Measurements from ENCODE around the gene ZDHHC13.

Gene ZDHHC13

GRCh38 chr11:19173004-19173689, 56.2 kb downstream of the ZDHHC13 start:
- DNase-seq: no peak
- H3K14ac ChIP-seq (ENCODE audit: low read length): no peak overlapping the region

GRCh38 chr11:19173964-19174638, 57.1 kb downstream of the ZDHHC13 start:
- no peak overlapping the region for H3K14ac ChIP-seq (ENCODE audit: low read length)
- DNase-seq: no peak
- H2BK120ac ChIP-seq (ENCODE audit: insufficient read depth, low read length, poor library complexity): no peak overlapping the region

More at GRCh38 chr11:19173004-19173689, 56.2 kb downstream of the ZDHHC13 start:
- no peak overlapping the region for H3K4ac ChIP-seq (ENCODE audit: low read depth, low read length)
- no peak overlapping the region for H2BK12ac ChIP-seq (ENCODE audit: low read length)
- H3K18ac ChIP-seq (ENCODE audit: low read length): no peak overlapping the region
- no peak overlapping the region for H4K12ac ChIP-seq (ENCODE audit: low read depth, low read length)
- no peak overlapping the region for H3K4me2 ChIP-seq (ENCODE audit: low read length)
- H3K4me3 ChIP-seq (ENCODE audit: low read depth, low read length): no peak overlapping the region
- no peak overlapping the region for H3K23ac ChIP-seq (ENCODE audit: low read length)
- no peak overlapping the region for H2AK5ac ChIP-seq (ENCODE audit: low read length)
- H3K36me3 ChIP-seq (ENCODE audit: control insufficient read depth in 1 of 2, insufficient read depth in 2 of 2, low read length in 2 of 2): peaks cover 8 to 14% of the 10 kb centered on the region in 2 experiments
- H3K9me3 ChIP-seq (ENCODE audit: insufficient read depth, low read depth, low read length): no peaks in the 10 kb centered on the region
- H4K8ac ChIP-seq (ENCODE audit: low read depth, low read length): no peak overlapping the region
- H3K4me1 ChIP-seq (ENCODE audit: control insufficient read depth in 1 of 2, insufficient read depth in 2 of 2, low read length in 2 of 2): no peaks in the 10 kb centered on the region
- no peaks in the 10 kb centered on the region for H3K27me3 ChIP-seq (ENCODE audit: insufficient read depth, low read length)
- H2AFZ ChIP-seq (ENCODE audit: insufficient read depth, low read length, poor library complexity): no peak overlapping the region
- H4K91ac ChIP-seq (ENCODE audit: low read depth, low read length): no peak overlapping the region
- no peak overlapping the region for H2BK5ac ChIP-seq (ENCODE audit: low read depth, low read length, poor library complexity)
- H2BK120ac ChIP-seq (ENCODE audit: insufficient read depth, low read length, poor library complexity): no peak overlapping the region
- no peak overlapping the region for H3K9ac ChIP-seq (ENCODE audit: low read length)
- H3K27ac ChIP-seq (ENCODE audit: low read depth, low read length): no peak overlapping the region
- no CpG with 5 or more reads among the region's 9 CpGs for WGBS (ENCODE audit: extremely low coverage, insufficient coverage, insufficient read length)
- H3K79me1 ChIP-seq (ENCODE audit: low read length): no peaks in the 10 kb centered on the region
- H3K79me2 ChIP-seq (ENCODE audit: control insufficient read depth, insufficient read depth, low read length, poor library complexity): no peaks in the 10 kb centered on the region

DNA sequence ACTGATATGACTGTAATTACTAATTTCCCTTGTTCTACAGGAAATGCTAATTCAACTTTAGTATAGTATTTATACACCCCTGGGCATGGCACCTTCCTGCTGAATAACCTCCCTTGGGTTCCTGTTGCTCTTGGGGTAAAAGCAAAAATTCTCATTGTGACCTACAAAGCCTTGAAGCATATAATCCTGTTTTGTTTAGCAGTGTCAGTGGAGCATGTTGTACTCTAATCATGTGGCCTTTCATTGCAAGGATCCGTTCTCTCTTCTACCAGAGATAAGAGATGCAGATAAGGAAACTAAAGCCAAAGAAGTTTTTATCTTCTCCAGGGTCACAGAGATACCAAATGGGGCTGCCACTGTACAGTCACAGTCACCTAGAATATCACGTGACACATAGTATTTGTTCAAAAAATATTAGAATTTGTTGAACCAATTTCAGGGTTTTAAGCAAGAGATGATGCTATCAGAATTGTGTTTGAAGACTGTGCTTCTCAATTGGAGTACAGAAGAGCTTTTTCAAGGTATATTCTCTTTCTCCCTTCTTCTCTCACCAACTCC, 59.7 kb downstream of the ZDHHC13 start:
- Histone ChIP-seq H3K36me3 (ENCODE audit: control insufficient read depth in 1 of 2, insufficient read depth in 2 of 2, low read length in 2 of 2) (peaks cover 8 to 12% of the 10 kb centered on the region in 2 experiments), H2BK5ac (ENCODE audit: low read depth, low read length, poor library complexity) (no peak overlapping the region), H3K79me2 (ENCODE audit: control insufficient read depth, insufficient read depth, low read length, poor library complexity) (no peaks in the 10 kb centered on the region), H4K91ac (ENCODE audit: low read depth, low read length) (no peak overlapping the region), H3K4me2 (ENCODE audit: low read length) (no peak overlapping the region), H4K12ac (ENCODE audit: low read depth, low read length) (no peak overlapping the region), H3K9ac (ENCODE audit: low read length) (no peak overlapping the region), H3K4me1 (ENCODE audit: control insufficient read depth in 1 of 2, insufficient read depth in 2 of 2, low read length in 2 of 2) (no peaks in the 10 kb centered on the region), H4K8ac (ENCODE audit: low read depth, low read length) (no peak overlapping the region), H2BK120ac (ENCODE audit: insufficient read depth, low read length, poor library complexity) (no peak overlapping the region), H3K27ac (ENCODE audit: low read depth, low read length) (no peak overlapping the region), H3K27me3 (ENCODE audit: insufficient read depth, low read length) (no peaks in the 10 kb centered on the region), H3K79me1 (ENCODE audit: low read length) (no peaks in the 10 kb centered on the region), H2AK5ac (ENCODE audit: low read length) (no peak overlapping the region), H3K23ac (ENCODE audit: low read length) (no peak overlapping the region), H3K14ac (ENCODE audit: low read length) (no peak overlapping the region), H3K4ac (ENCODE audit: low read depth, low read length) (no peak overlapping the region), H3K9me3 (ENCODE audit: insufficient read depth, low read depth, low read length) (no peaks in the 10 kb centered on the region), H2AFZ (ENCODE audit: insufficient read depth, low read length, poor library complexity) (no peak overlapping the region), H2BK12ac (ENCODE audit: low read length) (no peak overlapping the region), H3K18ac (ENCODE audit: low read length) (no peak overlapping the region), H3K4me3 (ENCODE audit: low read depth, low read length) (no peak overlapping the region)
- DNase-seq: no peak
- WGBS (ENCODE audit: extremely low coverage, insufficient coverage, insufficient read length): no CpG with 5 or more reads among the region's 2 CpGs

More at GRCh38 chr11:19173964-19174638, 57.1 kb downstream of the ZDHHC13 start:
- no peaks in the 10 kb centered on the region for H3K4me1 ChIP-seq (ENCODE audit: control insufficient read depth in 1 of 2, insufficient read depth in 2 of 2, low read length in 2 of 2)
- no peak overlapping the region for H2BK5ac ChIP-seq (ENCODE audit: low read depth, low read length, poor library complexity)
- H3K23ac ChIP-seq (ENCODE audit: low read length): no peak overlapping the region
- H3K27me3 ChIP-seq (ENCODE audit: insufficient read depth, low read length): no peaks in the 10 kb centered on the region
- H3K79me2 ChIP-seq (ENCODE audit: control insufficient read depth, insufficient read depth, low read length, poor library complexity): no peaks in the 10 kb centered on the region
- H3K4me3 ChIP-seq (ENCODE audit: low read depth, low read length): no peak overlapping the region
- no peaks in the 10 kb centered on the region for H3K9me3 ChIP-seq (ENCODE audit: insufficient read depth, low read depth, low read length)
- no peak overlapping the region for H4K91ac ChIP-seq (ENCODE audit: low read depth, low read length)
- H3K36me3 ChIP-seq (ENCODE audit: control insufficient read depth in 1 of 2, insufficient read depth in 2 of 2, low read length in 2 of 2): peaks cover 8 to 14% of the 10 kb centered on the region in 2 experiments
- H4K12ac ChIP-seq (ENCODE audit: low read depth, low read length): no peak overlapping the region
- H3K79me1 ChIP-seq (ENCODE audit: low read length): no peaks in the 10 kb centered on the region
- H2AFZ ChIP-seq (ENCODE audit: insufficient read depth, low read length, poor library complexity): no peak overlapping the region
- no peak overlapping the region for H3K9ac ChIP-seq (ENCODE audit: low read length)
- no CpG with 5 or more reads among the region's 7 CpGs for WGBS (ENCODE audit: extremely low coverage, insufficient coverage, insufficient read length)
- H3K27ac ChIP-seq (ENCODE audit: low read depth, low read length): no peak overlapping the region
- H3K4me2 ChIP-seq (ENCODE audit: low read length): no peak overlapping the region
- H3K18ac ChIP-seq (ENCODE audit: low read length): no peak overlapping the region
- H2AK5ac ChIP-seq (ENCODE audit: low read length): no peak overlapping the region
- H2BK12ac ChIP-seq (ENCODE audit: low read length): no peak overlapping the region
- H4K8ac ChIP-seq (ENCODE audit: low read depth, low read length): no peak overlapping the region
- no peak overlapping the region for H3K4ac ChIP-seq (ENCODE audit: low read depth, low read length)

- Histone ChIP-seq H3K23ac (ENCODE audit: low read length) (no peak overlapping the region), H3K36me3 (ENCODE audit: control insufficient read depth in 1 of 2, insufficient read depth in 2 of 2, low read length in 2 of 2) (peaks cover 0 to 1% of the 10 kb centered on the region in 2 experiments), H4K91ac (ENCODE audit: low read depth, low read length) (no peak overlapping the region), H2BK5ac (ENCODE audit: low read depth, low read length, poor library complexity) (no peak overlapping the region), H3K79me2 (ENCODE audit: control insufficient read depth, insufficient read depth, low read length, poor library complexity) (no peaks in the 10 kb centered on the region), H4K12ac (ENCODE audit: low read depth, low read length) (no peak overlapping the region), H3K9ac (ENCODE audit: low read length) (no peak overlapping the region), H3K9me3 (ENCODE audit: insufficient read depth, low read depth, low read length) (no peaks in the 10 kb centered on the region), H2AK5ac (ENCODE audit: low read length) (no peak overlapping the region), H3K79me1 (ENCODE audit: low read length) (no peaks in the 10 kb centered on the region), H3K27me3 (ENCODE audit: insufficient read depth, low read length) (no peaks in the 10 kb centered on the region), H2AFZ (ENCODE audit: insufficient read depth, low read length, poor library complexity) (no peak overlapping the region), H3K18ac (ENCODE audit: low read length) (no peak overlapping the region), H3K4me1 (ENCODE audit: control insufficient read depth in 1 of 2, insufficient read depth in 2 of 2, low read length in 2 of 2) (no peaks in the 10 kb centered on the region), H3K14ac (ENCODE audit: low read length) (no peak overlapping the region), H4K8ac (ENCODE audit: low read depth, low read length) (no peak overlapping the region), H3K27ac (ENCODE audit: low read depth, low read length) (no peak overlapping the region), H3K4ac (ENCODE audit: low read depth, low read length) (no peak overlapping the region), H3K4me3 (ENCODE audit: low read depth, low read length) (no peak overlapping the region), H3K4me2 (ENCODE audit: low read length) (no peak overlapping the region), H2BK12ac (ENCODE audit: low read length) (no peak overlapping the region), H2BK120ac (ENCODE audit: insufficient read depth, low read length, poor library complexity) (no peak overlapping the region)
- no peak for DNase-seq
- WGBS (ENCODE audit: extremely low coverage, insufficient coverage, insufficient read length): no CpG with 5 or more reads among the region's 5 CpGs
These were observed 64.7 kb downstream of the ZDHHC13 start for GRCh38 chr11:19181531-19182261.
